Panc1 (cell line): ENCODE data around the gene DHX38. TPM values are rescaled to one million over a fixed set of nuclear protein-coding genes. Genes with fewer than 3 reads are reported as not detected.

Experiments used
- ATAC-seq: fragments of 200-7000 bp; cut with Tn5 transposase; 2 replicates; pipeline ENCODE4 v1.9.1; 2020; ENCODE audit warnings: mild to moderate bottlenecking, moderate library complexity
- BruUV-seq: library from RNA; stranded (reverse); fragments of 400-500 nt; replicated peaks from 2 replicates; lab custom pipeline; 2021; lab: Mats Ljungman, UMichigan
- CTCF ChIA-PET: fragments of 300-600 bp; sonication (Branson Sonifier 250); formaldehyde crosslinking; loops from one replicate; lab custom pipeline; 2022; ENCODE audit warnings: antibody characterized with exemption; lab: Charles Lee
- POLR2A ChIA-PET: fragments of 300-600 bp; sonication (Branson Sonifier 250); formaldehyde crosslinking; loops from one replicate; lab custom pipeline; 2022; ENCODE audit warnings: antibody characterized with exemption; lab: Charles Lee
- DNase-seq: peaks from one replicate; pipeline ENCODE4 v3.0.0-alpha.2; 2010; ENCODE audit warnings: low read depth, low spot score
- H3K27ac ChIP-seq: 2 replicates; pipeline ENCODE4 v1.5.1; 2011; ENCODE audit warnings: mild to moderate bottlenecking, low read length, inconsistent platforms
- H3K27me3 ChIP-seq: fragments of 200-500 bp; sonication (Bioruptor generic); 2 replicates; pipeline ENCODE4 v1.6.0; 2014; ENCODE audit warnings: low read length, inconsistent platforms; ENCODE audit not compliant: control insufficient read depth, insufficient read depth
- H3K36me3 ChIP-seq: fragments of 200-500 bp; sonication (Bioruptor generic); 2 replicates; pipeline ENCODE4 v1.5.1; 2014; ENCODE audit warnings: inconsistent platforms, mild to moderate bottlenecking, low read length, moderate library complexity; ENCODE audit not compliant: control insufficient read depth, insufficient read depth
- H3K4me1 ChIP-seq: 2 replicates; pipeline ENCODE4 v1.5.1; 2011; ENCODE audit warnings: inconsistent platforms, mild to moderate bottlenecking, low read length, moderate library complexity; ENCODE audit not compliant: control insufficient read depth, insufficient read depth
- H3K4me3 ChIP-seq, 2 experiments: 2 replicates each; pipeline ENCODE4 v1.5.1; 2011 to 2012; ENCODE audit warnings: low read depth in 2 of 2, low read length in 2 of 2, mild to moderate bottlenecking in 2 of 2, inconsistent platforms in 1 of 2, moderate library complexity in 1 of 2
- H3K9me3 ChIP-seq: fragments of 200-500 bp; sonication (Bioruptor generic); 2 replicates; pipeline ENCODE4 v1.5.1; 2014; ENCODE audit warnings: low read depth, mild to moderate bottlenecking, inconsistent platforms, low read length, moderate library complexity; ENCODE audit not compliant: control insufficient read depth, insufficient read depth
- POLR2AphosphoS5 ChIP-seq: IDR thresholded peaks from 2 replicates; pipeline ENCODE4 v1.6.1; 2012; ENCODE audit warnings: mild to moderate bottlenecking, low read depth, low read length, moderate library complexity
- SIN3A ChIP-seq: IDR thresholded peaks from 2 replicates; pipeline ENCODE4 v1.6.1; 2012; ENCODE audit warnings: low read depth, mild to moderate bottlenecking, low read length, moderate library complexity, borderline replicate concordance; ENCODE audit not compliant: insufficient read depth
- TCF7L2 ChIP-seq: IDR thresholded peaks from 2 replicates; pipeline ENCODE4 v1.6.1; 2011; ENCODE audit warnings: mild to moderate bottlenecking, low read depth, low read length, inconsistent platforms
- in situ Hi-C: cut with HindIII; loops from 2 replicates; pipeline ENCODE4 v1.10.0; 2016; ENCODE audit warnings: low sequenced_read_pairs, low pct_unique_long_range_greater_than_20kb
- intact Hi-C: fragments of 100-400 bp; cut with micrococcal nuclease; formaldehyde crosslinking; loops from one replicate; pipeline ENCODE4 v1.10.0; 2022; ENCODE audit not compliant: unreplicated experiment
- total RNA-seq: library from RNA; stranded (reverse); gene quantifications from one replicate; pipeline ENCODE4 v1.2.1, GENCODE V29; 2021; ENCODE audit not compliant: unreplicated experiment
- TF ChIP-seq, protein P1 (sequence below): fragments of 450-650 bp; IDR thresholded peaks from 2 replicates; pipeline ENCODE4 v1.5.1; 2017; ENCODE audit warnings: mild to moderate bottlenecking
- TF ChIP-seq, protein P2 (sequence below), 2 experiments: IDR thresholded peaks; 2 replicates each; pipeline ENCODE4 v1.6.1; 2011 to 2012; ENCODE audit warnings: low read depth in 2 of 2, control low read depth in 1 of 2, low read length in 1 of 2, mild to moderate bottlenecking in 1 of 2, moderate library complexity in 1 of 2; ENCODE audit not compliant: insufficient read depth in 1 of 2

The DHX38 gene
- total RNA-seq, 1 experiment from 2014 or later, result 45.5 TPM

DNA sequence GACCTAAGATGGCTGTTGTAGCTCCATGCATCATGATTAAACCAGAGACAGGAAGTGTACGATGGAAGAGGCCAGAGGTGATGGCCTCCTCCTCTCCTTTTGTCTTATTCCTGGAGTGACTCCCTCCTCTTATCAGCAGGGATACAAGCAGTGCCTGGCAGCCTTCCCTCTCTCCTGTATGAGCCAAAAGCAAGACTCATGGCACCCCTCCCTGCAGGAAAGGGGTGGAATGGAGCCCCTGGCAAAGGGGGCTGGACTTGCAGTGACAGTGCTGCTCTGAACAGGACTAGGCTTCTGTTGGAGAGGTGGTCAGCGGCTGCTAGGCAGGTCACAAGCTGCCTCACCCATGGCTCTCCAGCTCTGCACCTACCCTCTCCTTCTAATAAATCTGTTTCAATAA is 8.6 kb upstream of the DHX38 start:
- H3K27me3 ChIP-seq, result no peaks in the 10 kb centered on the region
- peaks cover 4% of the 10 kb centered on the region; the same call in 1 of the 2 replicates for H3K9me3 ChIP-seq
- in situ Hi-C loops (no loop called here), intact Hi-C loops (no loop called here)
- ChIA-PET CTCF (interaction anchor here (0.7 kb wide), 1 partner anchor 319 kb away, joined by 7 read pairs; no protein-coding TSS in a partner anchor), POLR2A (no interaction called here)
- H3K27ac ChIP-seq, result no peak overlapping the region
- DNase-seq (no peak), ATAC-seq (no peak)
- BruUV-seq, result no TSS peak
- H3K4me1 ChIP-seq, result no peaks in the 10 kb centered on the region
- peaks cover 11% of the 10 kb centered on the region for H3K36me3 ChIP-seq
- H3K4me3 ChIP-seq, result no peak overlapping the region
- TF ChIP-seq SIN3A, result no peak
- TF ChIP-seq, protein P1, sequence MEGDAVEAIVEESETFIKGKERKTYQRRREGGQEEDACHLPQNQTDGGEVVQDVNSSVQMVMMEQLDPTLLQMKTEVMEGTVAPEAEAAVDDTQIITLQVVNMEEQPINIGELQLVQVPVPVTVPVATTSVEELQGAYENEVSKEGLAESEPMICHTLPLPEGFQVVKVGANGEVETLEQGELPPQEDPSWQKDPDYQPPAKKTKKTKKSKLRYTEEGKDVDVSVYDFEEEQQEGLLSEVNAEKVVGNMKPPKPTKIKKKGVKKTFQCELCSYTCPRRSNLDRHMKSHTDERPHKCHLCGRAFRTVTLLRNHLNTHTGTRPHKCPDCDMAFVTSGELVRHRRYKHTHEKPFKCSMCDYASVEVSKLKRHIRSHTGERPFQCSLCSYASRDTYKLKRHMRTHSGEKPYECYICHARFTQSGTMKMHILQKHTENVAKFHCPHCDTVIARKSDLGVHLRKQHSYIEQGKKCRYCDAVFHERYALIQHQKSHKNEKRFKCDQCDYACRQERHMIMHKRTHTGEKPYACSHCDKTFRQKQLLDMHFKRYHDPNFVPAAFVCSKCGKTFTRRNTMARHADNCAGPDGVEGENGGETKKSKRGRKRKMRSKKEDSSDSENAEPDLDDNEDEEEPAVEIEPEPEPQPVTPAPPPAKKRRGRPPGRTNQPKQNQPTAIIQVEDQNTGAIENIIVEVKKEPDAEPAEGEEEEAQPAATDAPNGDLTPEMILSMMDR, result no peak
- TF ChIP-seq, protein P2, sequence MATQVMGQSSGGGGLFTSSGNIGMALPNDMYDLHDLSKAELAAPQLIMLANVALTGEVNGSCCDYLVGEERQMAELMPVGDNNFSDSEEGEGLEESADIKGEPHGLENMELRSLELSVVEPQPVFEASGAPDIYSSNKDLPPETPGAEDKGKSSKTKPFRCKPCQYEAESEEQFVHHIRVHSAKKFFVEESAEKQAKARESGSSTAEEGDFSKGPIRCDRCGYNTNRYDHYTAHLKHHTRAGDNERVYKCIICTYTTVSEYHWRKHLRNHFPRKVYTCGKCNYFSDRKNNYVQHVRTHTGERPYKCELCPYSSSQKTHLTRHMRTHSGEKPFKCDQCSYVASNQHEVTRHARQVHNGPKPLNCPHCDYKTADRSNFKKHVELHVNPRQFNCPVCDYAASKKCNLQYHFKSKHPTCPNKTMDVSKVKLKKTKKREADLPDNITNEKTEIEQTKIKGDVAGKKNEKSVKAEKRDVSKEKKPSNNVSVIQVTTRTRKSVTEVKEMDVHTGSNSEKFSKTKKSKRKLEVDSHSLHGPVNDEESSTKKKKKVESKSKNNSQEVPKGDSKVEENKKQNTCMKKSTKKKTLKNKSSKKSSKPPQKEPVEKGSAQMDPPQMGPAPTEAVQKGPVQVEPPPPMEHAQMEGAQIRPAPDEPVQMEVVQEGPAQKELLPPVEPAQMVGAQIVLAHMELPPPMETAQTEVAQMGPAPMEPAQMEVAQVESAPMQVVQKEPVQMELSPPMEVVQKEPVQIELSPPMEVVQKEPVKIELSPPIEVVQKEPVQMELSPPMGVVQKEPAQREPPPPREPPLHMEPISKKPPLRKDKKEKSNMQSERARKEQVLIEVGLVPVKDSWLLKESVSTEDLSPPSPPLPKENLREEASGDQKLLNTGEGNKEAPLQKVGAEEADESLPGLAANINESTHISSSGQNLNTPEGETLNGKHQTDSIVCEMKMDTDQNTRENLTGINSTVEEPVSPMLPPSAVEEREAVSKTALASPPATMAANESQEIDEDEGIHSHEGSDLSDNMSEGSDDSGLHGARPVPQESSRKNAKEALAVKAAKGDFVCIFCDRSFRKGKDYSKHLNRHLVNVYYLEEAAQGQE (IDR thresholded peaks at IDR 0.05; ENCODE audit: insufficient read depth in 1 of 2, low read depth in 2 of 2, low read length in 1 of 2), result no peak
- TF ChIP-seq POLR2AphosphoS5, result no peak
- TF ChIP-seq TCF7L2, result no peak

DNA sequence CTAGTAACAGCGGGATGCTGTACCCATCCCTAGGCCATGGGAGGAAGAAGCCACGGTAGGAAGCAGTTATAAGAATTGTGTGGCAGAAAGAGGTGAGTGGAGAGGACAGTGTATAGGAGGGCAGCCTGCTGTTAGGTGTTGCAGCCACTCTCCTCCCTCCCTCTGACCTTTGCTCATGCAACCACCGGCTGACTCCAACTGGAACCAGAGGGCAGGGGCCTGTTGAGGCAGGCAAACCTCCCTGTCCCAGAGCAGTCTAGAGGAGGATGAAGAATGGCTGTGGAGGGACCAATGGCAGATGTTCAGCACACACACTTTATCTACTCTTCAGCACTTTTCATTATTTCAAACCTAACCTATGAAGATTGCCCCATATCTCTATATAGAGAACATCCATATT is 2.4 kb upstream of the DHX38 start:
- POLR2A ChIA-PET, result no interaction called here
- no peak overlapping the region for H3K4me3 ChIP-seq
- intact Hi-C loops, result no loop called here
- no peak for DNase-seq
- H3K27me3 ChIP-seq, result no peaks in the 10 kb centered on the region
- CTCF ChIA-PET, result no interaction called here
- no TSS peak for BruUV-seq
- no peak for ATAC-seq
- no peaks in the 10 kb centered on the region for H3K9me3 ChIP-seq
- peaks cover 17% of the 10 kb centered on the region for H3K36me3 ChIP-seq
- no peak overlapping the region for H3K27ac ChIP-seq
- in situ Hi-C loops, result no loop called here
- TF ChIP-seq, protein P1, result no peak
- TF ChIP-seq, protein P2 (IDR thresholded peaks at IDR 0.05; ENCODE audit: insufficient read depth in 1 of 2, low read depth in 2 of 2, low read length in 1 of 2), result no peak
- TF ChIP-seq POLR2AphosphoS5 (no peak), TCF7L2 (no peak), SIN3A (no peak)
- peaks cover 15% of the 10 kb centered on the region for H3K4me1 ChIP-seq
